Smooth muscle cell (in vitro differentiated cells): ENCODE measurements around the gene ONECUT3. TPM values are rescaled to one million over a fixed set of nuclear protein-coding genes. Genes with fewer than 3 reads are reported as not detected.

ENCODE experiments used
- DNase-seq: peaks from one replicate; lab custom pipeline; 2025; ENCODE audit not compliant: unreplicated experiment; lab: John Stamatoyannopoulos, UW
- H2AFZ ChIP-seq: fragments of 200-600 bp; sonication (generic); 2 replicates; pipeline ENCODE4 v1.6.0; 2016; ENCODE audit warnings: antibody characterized with exemption, low read depth, mild to moderate bottlenecking
- H3F3A ChIP-seq: fragments of 200-600 bp; sonication (generic); 2 replicates; pipeline ENCODE4 v1.6.0; 2017; ENCODE audit warnings: antibody characterized with exemption, low read depth
- H3K27ac ChIP-seq: fragments of 200-600 bp; sonication (generic); 2 replicates; pipeline ENCODE4 v1.5.1; 2016; ENCODE audit warnings: low read depth, mild to moderate bottlenecking
- H3K27me3 ChIP-seq: fragments of 200-600 bp; sonication (generic); 2 replicates; pipeline ENCODE4 v1.6.1; 2016; ENCODE audit warnings: low read depth, mild to moderate bottlenecking
- H3K36me3 ChIP-seq: fragments of 200-600 bp; sonication (generic); 2 replicates; pipeline ENCODE4 v1.5.1; 2016; ENCODE audit warnings: low read depth
- H3K4me1 ChIP-seq: fragments of 200-600 bp; sonication (generic); 2 replicates; pipeline ENCODE4 v1.5.1; 2016; ENCODE audit warnings: low read depth
- H3K4me2 ChIP-seq: fragments of 200-600 bp; sonication (generic); 2 replicates; pipeline ENCODE4 v1.6.0; 2016; ENCODE audit warnings: mild to moderate bottlenecking
- H3K4me3 ChIP-seq: fragments of 200-600 bp; sonication (generic); 2 replicates; pipeline ENCODE4 v1.5.1; 2016; ENCODE audit warnings: mild to moderate bottlenecking
- H3K79me2 ChIP-seq: fragments of 200-600 bp; sonication (generic); 2 replicates; pipeline ENCODE4 v1.6.0; 2016; ENCODE audit warnings: low read depth, mild to moderate bottlenecking
- H3K9ac ChIP-seq: fragments of 200-600 bp; sonication (generic); 2 replicates; pipeline ENCODE4 v1.6.0; 2016; ENCODE audit warnings: low read depth
- H3K9me3 ChIP-seq: fragments of 200-600 bp; sonication (generic); replicated peaks from 2 replicates; pipeline ENCODE4 v1.5.1; 2016; ENCODE audit warnings: low read depth
- H4K20me1 ChIP-seq: fragments of 200-600 bp; sonication (generic); 2 replicates; pipeline ENCODE4 v1.6.0; 2016; ENCODE audit warnings: low read depth
- CTCF ChIP-seq: fragments of 200-600 bp; sonication (generic); IDR thresholded peaks from 2 replicates; pipeline ENCODE4 v1.5.1; 2017; ENCODE audit warnings: borderline replicate concordance, mild to moderate bottlenecking, antibody characterized with exemption; ENCODE audit not compliant: insufficient read depth, poor library complexity, severe bottlenecking
- WGBS: methylation state at CpG from one replicate; pipeline ENCODE4 v1.1.7; 2016; ENCODE audit warnings: low lambda C conversion rate; 5-methylcytosine and 5-hydroxymethylcytosine counted together
- polyA plus RNA-seq: library from polyadenylated mRNA; unstranded; fragments of >200 nt; fragmentation: Nextera tagmentation; extraction: Ambion mirVana; gene quantifications from 2 replicates; pipeline ENCODE4 v1.2.1, GENCODE V29; 2016
- total RNA-seq: library from RNA; depleted of rRNA; stranded (reverse); fragments of >200 nt; gene quantifications from 2 replicates; pipeline ENCODE4 v1.2.3, GENCODE V29; 2014

Gene ONECUT3
- total and polyA plus RNA-seq, 2 experiments from 2014 or later, result not detected

GRCh38 chr19:1707240-1707639 lies 46.1 kb upstream of the ONECUT3 start:
- H3K9me3 ChIP-seq, result no peaks in the 10 kb centered on the region
- no peaks in the 10 kb centered on the region for H3K36me3 ChIP-seq
- TF ChIP-seq CTCF, result no peak
- H3K4me3 ChIP-seq, result no peak overlapping the region
- no peaks in the 10 kb centered on the region for H3F3A ChIP-seq
- DNase-seq, result no peak
- no peaks in the 10 kb centered on the region for H3K4me1 ChIP-seq
- no peak overlapping the region for H2AFZ ChIP-seq
- no peaks in the 10 kb centered on the region for H4K20me1 ChIP-seq
- H3K27me3 ChIP-seq, result peaks cover 8% of the 10 kb centered on the region
- H3K79me2 ChIP-seq, result no peaks in the 10 kb centered on the region
- WGBS, result 89% methylated on average over 6 of the region's 6 CpGs
- no peak overlapping the region for H3K9ac ChIP-seq
- no peak overlapping the region for H3K4me2 ChIP-seq
- no peak overlapping the region for H3K27ac ChIP-seq

- no peak overlapping the region for H3K9ac ChIP-seq
- peaks cover 23% of the 10 kb centered on the region for H3K27me3 ChIP-seq
- no peak for DNase-seq
- H3K4me2 ChIP-seq, result no peak overlapping the region
- H3K9me3 ChIP-seq, result no peaks in the 10 kb centered on the region
- H3K4me1 ChIP-seq, result no peaks in the 10 kb centered on the region
- no peak for TF ChIP-seq CTCF
- H3K4me3 ChIP-seq, result no peak overlapping the region
- no peak overlapping the region for H3K27ac ChIP-seq
- H2AFZ ChIP-seq, result no peak overlapping the region
- H3K79me2 ChIP-seq, result no peaks in the 10 kb centered on the region
- no peaks in the 10 kb centered on the region for H3F3A ChIP-seq
- H3K36me3 ChIP-seq, result no peaks in the 10 kb centered on the region
- H4K20me1 ChIP-seq, result no peaks in the 10 kb centered on the region
- 91% methylated on average over 2 of the region's 2 CpGs for WGBS
Measured at GRCh38 chr19:1713170-1713569, 40.1 kb upstream of the ONECUT3 start.

- Histone ChIP-seq H3K9ac (no peak overlapping the region), H3K27me3 (peaks cover 47% of the 10 kb centered on the region), H3K4me3 (no peak overlapping the region), H3K9me3 (no peaks in the 10 kb centered on the region), H2AFZ (no peak overlapping the region), H3K79me2 (no peaks in the 10 kb centered on the region), H3K4me1 (peaks cover 6% of the 10 kb centered on the region), H3K36me3 (no peaks in the 10 kb centered on the region), H3F3A (no peaks in the 10 kb centered on the region), H3K27ac (no peak overlapping the region), H3K4me2 (no peak overlapping the region), H4K20me1 (no peaks in the 10 kb centered on the region)
- TF ChIP-seq CTCF, result no peak
- no peak for DNase-seq
- 69% methylated on average over 13 of the region's 13 CpGs for WGBS
Measured at GRCh38 chr19:1715540-1715939, 37.8 kb upstream of the ONECUT3 start.

- no peaks in the 10 kb centered on the region for H3K9me3 ChIP-seq
- H3K36me3 ChIP-seq, result no peaks in the 10 kb centered on the region
- H3K4me2 ChIP-seq, result no peak overlapping the region
- no peak for DNase-seq
- no peaks in the 10 kb centered on the region for H4K20me1 ChIP-seq
- H3F3A ChIP-seq, result no peaks in the 10 kb centered on the region
- no peak overlapping the region for H3K4me3 ChIP-seq
- H3K27ac ChIP-seq, result no peak overlapping the region
- H3K79me2 ChIP-seq, result no peaks in the 10 kb centered on the region
- H3K27me3 ChIP-seq, result peaks cover 60% of the 10 kb centered on the region
- H3K9ac ChIP-seq, result no peak overlapping the region
- no peak for TF ChIP-seq CTCF
- peaks cover 6% of the 10 kb centered on the region for H3K4me1 ChIP-seq
- 86% methylated on average over 1 of the region's 1 CpG for WGBS
- no peak overlapping the region for H2AFZ ChIP-seq
Measured at GRCh38 chr19:1717200-1717969, 35.9 kb upstream of the ONECUT3 start.
